Keratinocyte (primary cell): ENCODE data around the gene SOX1. TPM values are rescaled to one million over a fixed set of nuclear protein-coding genes. Genes with fewer than 3 reads are reported as not detected.

Source experiments
- DNase-seq: peaks from one replicate; pipeline ENCODE4 v3.0.0-alpha.2; 2011; ENCODE audit warnings: low read depth, missing footprints, low spot score
- FAIRE-seq: peaks from 2 replicates; lab custom pipeline; 2011; peaks lifted over from hg19 to GRCh38; lab: Jason Lieb, UNC
- H2AFZ ChIP-seq: 2 replicates; pipeline ENCODE4 v1.6.0; 2012; ENCODE audit warnings: low read length, control low read depth, inconsistent platforms; ENCODE audit not compliant: control insufficient read depth
- H3K27ac ChIP-seq: 2 replicates; pipeline ENCODE4 v1.5.1; 2011; ENCODE audit warnings: low read length; ENCODE audit not compliant: control insufficient read depth, insufficient read depth
- H3K27me3 ChIP-seq: 3 replicates; pipeline ENCODE4 v1.6.0; 2011; ENCODE audit warnings: low read length; ENCODE audit not compliant: control insufficient read depth, insufficient read depth; ENCODE audit errors: extremely low read depth
- H3K36me3 ChIP-seq, 2 experiments: 2 replicates in 1 of 2; 3 replicates in 1 of 2; pipeline ENCODE4 v1.5.1; 2011; ENCODE audit warnings: low read length in 2 of 2, mild to moderate bottlenecking in 1 of 2; ENCODE audit not compliant: control insufficient read depth in 2 of 2, insufficient read depth in 2 of 2; ENCODE audit errors: extremely low read depth in 1 of 2
- H3K4me1 ChIP-seq: 3 replicates; pipeline ENCODE4 v1.5.1; 2011; ENCODE audit warnings: low read length; ENCODE audit not compliant: control insufficient read depth, insufficient read depth; ENCODE audit errors: extremely low read depth
- H3K4me2 ChIP-seq: 3 replicates; pipeline ENCODE4 v1.6.0; 2011; ENCODE audit warnings: low read depth, low read length; ENCODE audit not compliant: control insufficient read depth, insufficient read depth; ENCODE audit errors: extremely low read depth
- H3K4me3 ChIP-seq, 3 experiments: fragments of 200-600 bp in 1 of 3; sonication (generic) in 1 of 3; 2 replicates in 2 of 3; 3 replicates in 1 of 3; pipeline ENCODE4 v1.5.1; 2011 to 2016; ENCODE audit warnings: low read length in 3 of 3, mild to moderate bottlenecking in 3 of 3, control low read depth in 2 of 3, inconsistent platforms in 1 of 3, low read depth in 1 of 3, mixed read lengths in 1 of 3, mixed run types in 1 of 3, moderate library complexity in 1 of 3; ENCODE audit not compliant: control insufficient read depth in 2 of 3, insufficient read depth in 2 of 3; ENCODE audit errors: extremely low read depth in 1 of 3
- H3K79me2 ChIP-seq: 2 replicates; pipeline ENCODE4 v1.6.0; 2012; ENCODE audit warnings: low read length; ENCODE audit not compliant: control insufficient read depth, insufficient read depth
- H3K9ac ChIP-seq: 3 replicates; pipeline ENCODE4 v1.6.0; 2011; ENCODE audit warnings: low read length; ENCODE audit not compliant: control insufficient read depth, insufficient read depth; ENCODE audit errors: extremely low read depth
- H3K9me1 ChIP-seq: 3 replicates; pipeline ENCODE4 v1.6.0; 2011; ENCODE audit warnings: low read length; ENCODE audit not compliant: control insufficient read depth, insufficient read depth; ENCODE audit errors: extremely low read depth
- H3K9me3 ChIP-seq: 2 replicates; pipeline ENCODE4 v1.5.1; 2012; ENCODE audit warnings: low read depth, low read length; ENCODE audit not compliant: control insufficient read depth
- H4K20me1 ChIP-seq: 3 replicates; pipeline ENCODE4 v1.6.0; 2011; ENCODE audit warnings: low read length; ENCODE audit not compliant: control insufficient read depth, insufficient read depth; ENCODE audit errors: extremely low read depth
- EZH2 ChIP-seq: IDR thresholded peaks from one replicate; pipeline ENCODE4 v1.6.1; 2012; ENCODE audit warnings: inconsistent platforms, mild to moderate bottlenecking, low read length, moderate library complexity
- dilution Hi-C: fragments of 300-500 bp; cut with MboI; formaldehyde crosslinking; loops from one replicate; pipeline ENCODE4 v1.7.0; 2020; ENCODE audit warnings: low sequenced_read_pairs; ENCODE audit not compliant: extremely low pct_ligation_motif_present
- polyA plus RNA-seq, 5 experiments: library from polyadenylated mRNA; depleted of rRNA in 3 of 5; stranded (reverse) in 3 of 5; stranded (forward) in 1 of 5; unstranded in 1 of 5; fragments of >200 nt; gene quantifications; 1 replicate in 1 of 5; 2 replicates in 3 of 5; 3 replicates in 1 of 5; pipeline versions ENCODE4 v1.2.1 to v1.2.3, GENCODE V29; 2011 to 2012; ENCODE audit warnings: missing spikeins in 2 of 5, low read depth in 1 of 5, low replicate concordance in 1 of 5
- TF ChIP-seq, protein P1 (sequence below), 3 experiments: IDR thresholded peaks in 1 of 3; conservative IDR thresholded peaks in 1 of 3; optimal IDR thresholded peaks in 1 of 3; 2 replicates in 2 of 3; 3 replicates in 1 of 3; pipeline versions ENCODE3 to v1.5.1; 2011; ENCODE audit warnings: low read length in 3 of 3, mild to moderate bottlenecking in 3 of 3, moderate library complexity in 2 of 3, control low read depth in 1 of 3, inconsistent platforms in 1 of 3; ENCODE audit not compliant: insufficient read depth in 2 of 3; ENCODE audit errors: extremely low read depth in 1 of 3

The SOX1 gene
- polyA plus RNA-seq, 1 donor (not counting 4 experiments of a cell fraction or from before 2014, with no cell fraction given), result not detected

DNA sequence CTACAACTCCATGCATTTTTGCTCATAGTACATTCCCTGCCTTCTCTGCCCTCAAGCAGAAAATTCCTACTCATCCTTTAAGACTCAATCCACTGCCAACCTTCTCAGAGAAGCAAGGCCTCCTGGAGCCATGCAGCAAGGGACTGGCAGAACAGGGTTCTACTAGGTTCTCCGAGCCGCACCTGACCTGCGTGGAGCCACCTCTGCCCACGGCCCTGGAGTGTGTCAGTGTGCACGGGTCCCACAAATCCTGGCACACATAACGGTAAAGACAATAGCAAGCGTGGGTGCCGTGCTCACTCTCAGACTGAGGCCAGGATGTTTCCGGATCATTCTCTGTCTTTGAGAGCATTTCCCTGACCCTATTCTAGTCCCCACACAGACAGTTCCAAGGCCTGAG, 30.0 kb downstream of the SOX1 start:
- H3K27ac ChIP-seq, result no peak overlapping the region
- H3K79me2 ChIP-seq, result no peaks in the 10 kb centered on the region
- dilution Hi-C loops, result no loop called here
- DNase-seq (no peak), FAIRE-seq (no peak)
- H3K36me3 ChIP-seq, result no peaks in the 10 kb centered on the region
- no peaks in the 10 kb centered on the region for H3K9me3 ChIP-seq
- no peak overlapping the region for H3K4me3 ChIP-seq
- H3K4me1 ChIP-seq, result no peaks in the 10 kb centered on the region
- H4K20me1 ChIP-seq, result no peaks in the 10 kb centered on the region
- no peaks in the 10 kb centered on the region for H3K27me3 ChIP-seq
- no peaks in the 10 kb centered on the region for H3K9me1 ChIP-seq
- TF ChIP-seq EZH2, result no peak
- TF ChIP-seq, protein P1, sequence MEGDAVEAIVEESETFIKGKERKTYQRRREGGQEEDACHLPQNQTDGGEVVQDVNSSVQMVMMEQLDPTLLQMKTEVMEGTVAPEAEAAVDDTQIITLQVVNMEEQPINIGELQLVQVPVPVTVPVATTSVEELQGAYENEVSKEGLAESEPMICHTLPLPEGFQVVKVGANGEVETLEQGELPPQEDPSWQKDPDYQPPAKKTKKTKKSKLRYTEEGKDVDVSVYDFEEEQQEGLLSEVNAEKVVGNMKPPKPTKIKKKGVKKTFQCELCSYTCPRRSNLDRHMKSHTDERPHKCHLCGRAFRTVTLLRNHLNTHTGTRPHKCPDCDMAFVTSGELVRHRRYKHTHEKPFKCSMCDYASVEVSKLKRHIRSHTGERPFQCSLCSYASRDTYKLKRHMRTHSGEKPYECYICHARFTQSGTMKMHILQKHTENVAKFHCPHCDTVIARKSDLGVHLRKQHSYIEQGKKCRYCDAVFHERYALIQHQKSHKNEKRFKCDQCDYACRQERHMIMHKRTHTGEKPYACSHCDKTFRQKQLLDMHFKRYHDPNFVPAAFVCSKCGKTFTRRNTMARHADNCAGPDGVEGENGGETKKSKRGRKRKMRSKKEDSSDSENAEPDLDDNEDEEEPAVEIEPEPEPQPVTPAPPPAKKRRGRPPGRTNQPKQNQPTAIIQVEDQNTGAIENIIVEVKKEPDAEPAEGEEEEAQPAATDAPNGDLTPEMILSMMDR (optimal IDR thresholded peaks at IDR 0.05 in 1 of 3, IDR thresholded peaks at IDR 0.05 in 1 of 3, conservative IDR thresholded peaks at IDR 0.05 in 1 of 3; ENCODE audit: extremely low read depth in 1 of 3, insufficient read depth in 2 of 3, low read length in 3 of 3), result no peak
- no peak overlapping the region for H3K4me2 ChIP-seq
- no peak overlapping the region for H3K9ac ChIP-seq
- H2AFZ ChIP-seq, result no peak overlapping the region

DNA sequence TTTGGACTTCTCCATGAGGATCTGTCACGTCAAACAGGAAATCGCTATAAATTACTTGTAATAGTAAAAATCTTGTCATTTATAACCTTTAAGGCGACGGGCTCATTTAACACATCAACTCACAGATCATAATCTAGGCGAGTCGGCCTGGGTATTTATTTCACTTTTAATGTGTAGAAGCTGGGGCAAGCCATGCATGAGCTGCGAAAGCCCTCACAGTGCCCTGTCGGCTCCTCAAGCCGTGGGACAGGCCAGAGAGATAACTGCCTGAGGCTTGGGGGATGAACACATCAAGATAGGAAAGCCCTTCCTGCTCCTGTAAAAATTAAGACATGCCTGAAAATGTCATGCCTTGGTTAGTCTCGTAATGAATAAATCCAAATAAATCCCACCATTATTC, 30.8 kb downstream of the SOX1 start:
- FAIRE-seq, result no peak

More for the DNA sequence above, 30.8 kb downstream of the SOX1 start:
- TF ChIP-seq, protein P1 (optimal IDR thresholded peaks at IDR 0.05 in 1 of 3, IDR thresholded peaks at IDR 0.05 in 1 of 3, conservative IDR thresholded peaks at IDR 0.05 in 1 of 3; ENCODE audit: extremely low read depth in 1 of 3, insufficient read depth in 2 of 3, low read length in 3 of 3), result no peak
- TF ChIP-seq EZH2, result no peak
- dilution Hi-C loops, result no loop called here
- peaks cover under 1% of the 10 kb centered on the region for H3K27me3 ChIP-seq
- no peaks in the 10 kb centered on the region for H3K36me3 ChIP-seq
- H3K79me2 ChIP-seq, result no peaks in the 10 kb centered on the region
- DNase-seq, result no peak
- no peaks in the 10 kb centered on the region for H3K9me3 ChIP-seq
- H2AFZ ChIP-seq, result no peak overlapping the region
- no peak overlapping the region for H3K9ac ChIP-seq
- no peaks in the 10 kb centered on the region for H4K20me1 ChIP-seq
- no peaks in the 10 kb centered on the region for H3K9me1 ChIP-seq
- no peak overlapping the region for H3K27ac ChIP-seq
- H3K4me3 ChIP-seq, result no peak overlapping the region
- H3K4me2 ChIP-seq, result no peak overlapping the region
- no peaks in the 10 kb centered on the region for H3K4me1 ChIP-seq
